ENCODE data around the gene HBS1L.

HBS1L gene

GRCh38 chr6:134962421-134962820, 92.2 kb downstream of the HBS1L start:
- Histone ChIP-seq H3K36me3 (ENCODE audit: control insufficient read depth in 5 of 5, insufficient read depth in 5 of 5, low read length in 5 of 5) (peaks cover 22 to 52% (median 46%) of the 10 kb centered on the region in 5 donors), H3K4me1 (ENCODE audit: control insufficient read depth in 5 of 5, insufficient read depth in 5 of 5, low read length in 5 of 5) (no peaks in the 10 kb centered on the region), H3K27ac (ENCODE audit: low read depth, low read length) (no peak overlapping the region), H3K4me3 (ENCODE audit: low read depth in 1 of 5, low read length in 5 of 5) (no peak overlapping the region), H3K9ac (ENCODE audit: low read length in 5 of 5) (no peak overlapping the region), H3K27me3 (ENCODE audit: control insufficient read depth in 5 of 5, insufficient read depth in 4 of 5, low read length in 5 of 5) (no peaks in the 10 kb centered on the region), H3K9me3 (ENCODE audit: control insufficient read depth in 5 of 5, low read length in 5 of 5) (peaks cover 0 to 7% (median 4%) of the 10 kb centered on the region in 5 donors)

- H3K4me3 ChIP-seq (ENCODE audit: low read depth in 1 of 5, low read length in 5 of 5) = no peak overlapping the region
- H3K4me1 ChIP-seq (ENCODE audit: control insufficient read depth in 5 of 5, insufficient read depth in 5 of 5, low read length in 5 of 5) = no peaks in the 10 kb centered on the region
- H3K27ac ChIP-seq (ENCODE audit: low read depth, low read length) = no peak overlapping the region
- no peak overlapping the region for H3K9ac ChIP-seq (ENCODE audit: low read length in 5 of 5)
- no peaks in the 10 kb centered on the region for H3K27me3 ChIP-seq (ENCODE audit: control insufficient read depth in 5 of 5, insufficient read depth in 4 of 5, low read length in 5 of 5)
- H3K9me3 ChIP-seq (ENCODE audit: control insufficient read depth in 5 of 5, low read length in 5 of 5) = peaks cover 0 to 7% (median 4%) of the 10 kb centered on the region in 5 donors
- peaks cover 22 to 52% (median 41%) of the 10 kb centered on the region in 5 donors for H3K36me3 ChIP-seq (ENCODE audit: control insufficient read depth in 5 of 5, insufficient read depth in 5 of 5, low read length in 5 of 5)
Measured at GRCh38 chr6:134961366-134961765, 93.3 kb downstream of the HBS1L start.

GRCh38 chr6:134959603-134960002, 95.0 kb downstream of the HBS1L start:
- Histone ChIP-seq H3K4me3 (ENCODE audit: low read depth in 1 of 5, low read length in 5 of 5) (no peak overlapping the region), H3K36me3 (ENCODE audit: control insufficient read depth in 5 of 5, insufficient read depth in 5 of 5, low read length in 5 of 5) (peaks cover 17 to 35% (median 27%) of the 10 kb centered on the region in 5 donors), H3K4me1 (ENCODE audit: control insufficient read depth in 5 of 5, insufficient read depth in 5 of 5, low read length in 5 of 5) (no peaks in the 10 kb centered on the region), H3K9ac (ENCODE audit: low read length in 5 of 5) (no peak overlapping the region), H3K27me3 (ENCODE audit: control insufficient read depth in 5 of 5, insufficient read depth in 4 of 5, low read length in 5 of 5) (no peaks in the 10 kb centered on the region), H3K27ac (ENCODE audit: low read depth, low read length) (no peak overlapping the region), H3K9me3 (ENCODE audit: control insufficient read depth in 5 of 5, low read length in 5 of 5) (peaks cover 0 to 7% (median 4%) of the 10 kb centered on the region in 5 donors)

- peaks cover 2 to 11% (median 4%) of the 10 kb centered on the region in 5 donors for H3K36me3 ChIP-seq (ENCODE audit: control insufficient read depth in 5 of 5, insufficient read depth in 5 of 5, low read length in 5 of 5)
- H3K9me3 ChIP-seq (ENCODE audit: control insufficient read depth in 5 of 5, low read length in 5 of 5) = peaks cover 0 to 7% (median 4%) of the 10 kb centered on the region in 5 donors
- H3K27me3 ChIP-seq (ENCODE audit: control insufficient read depth in 5 of 5, insufficient read depth in 4 of 5, low read length in 5 of 5) = no peaks in the 10 kb centered on the region
- no peak overlapping the region for H3K4me3 ChIP-seq (ENCODE audit: low read depth in 1 of 5, low read length in 5 of 5)
- no peak overlapping the region for H3K9ac ChIP-seq (ENCODE audit: low read length in 5 of 5)
- H3K27ac ChIP-seq (ENCODE audit: low read depth, low read length) = no peak overlapping the region
- H3K4me1 ChIP-seq (ENCODE audit: control insufficient read depth in 5 of 5, insufficient read depth in 5 of 5, low read length in 5 of 5) = no peaks in the 10 kb centered on the region
Measured at GRCh38 chr6:134956676-134957075, 97.9 kb downstream of the HBS1L start.

GRCh38 chr6:134956032-134956431, 98.6 kb downstream of the HBS1L start:
- peaks cover 0 to 6% (median 3%) of the 10 kb centered on the region in 5 donors for H3K36me3 ChIP-seq (ENCODE audit: control insufficient read depth in 5 of 5, insufficient read depth in 5 of 5, low read length in 5 of 5)
- H3K9ac ChIP-seq (ENCODE audit: low read length in 5 of 5) = no peak overlapping the region

GRCh38 chr6:134954272-134955000, 100.2 kb downstream of the HBS1L start:
- H3K9ac ChIP-seq (ENCODE audit: low read length in 5 of 5) = no peak overlapping the region
- H3K36me3 ChIP-seq (ENCODE audit: control insufficient read depth in 5 of 5, insufficient read depth in 5 of 5, low read length in 5 of 5) = peaks cover 0 to 6% (median 0%) of the 10 kb centered on the region in 5 donors
- H3K27ac ChIP-seq (ENCODE audit: low read depth, low read length) = no peak overlapping the region
- no peaks in the 10 kb centered on the region for H3K4me1 ChIP-seq (ENCODE audit: control insufficient read depth in 5 of 5, insufficient read depth in 5 of 5, low read length in 5 of 5)
- H3K4me3 ChIP-seq (ENCODE audit: low read depth in 1 of 5, low read length in 5 of 5) = no peak overlapping the region
- H3K27me3 ChIP-seq (ENCODE audit: control insufficient read depth in 5 of 5, insufficient read depth in 4 of 5, low read length in 5 of 5) = peaks cover 0 to 3% (median 0%) of the 10 kb centered on the region in 5 donors
- H3K9me3 ChIP-seq (ENCODE audit: control insufficient read depth in 5 of 5, low read length in 5 of 5) = peaks cover 0 to 4% (median 4%) of the 10 kb centered on the region in 5 donors

More at GRCh38 chr6:134956032-134956431, 98.6 kb downstream of the HBS1L start:
- Histone ChIP-seq H3K4me1 (ENCODE audit: control insufficient read depth in 5 of 5, insufficient read depth in 5 of 5, low read length in 5 of 5) (no peaks in the 10 kb centered on the region), H3K9me3 (ENCODE audit: control insufficient read depth in 5 of 5, low read length in 5 of 5) (peaks cover 0 to 7% (median 4%) of the 10 kb centered on the region in 5 donors), H3K4me3 (ENCODE audit: low read depth in 1 of 5, low read length in 5 of 5) (no peak overlapping the region), H3K27ac (ENCODE audit: low read depth, low read length) (no peak overlapping the region), H3K27me3 (ENCODE audit: control insufficient read depth in 5 of 5, insufficient read depth in 4 of 5, low read length in 5 of 5) (no peaks in the 10 kb centered on the region)

- Histone ChIP-seq H3K27ac (ENCODE audit: low read depth, low read length) (no peak overlapping the region), H3K36me3 (ENCODE audit: control insufficient read depth in 5 of 5, insufficient read depth in 5 of 5, low read length in 5 of 5) (no peaks in the 10 kb centered on the region), H3K4me1 (ENCODE audit: control insufficient read depth in 5 of 5, insufficient read depth in 5 of 5, low read length in 5 of 5) (no peaks in the 10 kb centered on the region)
Measured at GRCh38 chr6:134951494-134952263, 102.9 kb downstream of the HBS1L start.

GRCh38 chr6:134950482-134950881, 104.1 kb downstream of the HBS1L start:
- no peak overlapping the region for H3K27ac ChIP-seq (ENCODE audit: low read depth, low read length)
- H3K9ac ChIP-seq (ENCODE audit: low read length in 5 of 5) = no peak overlapping the region
- H3K27me3 ChIP-seq (ENCODE audit: control insufficient read depth in 5 of 5, insufficient read depth in 4 of 5, low read length in 5 of 5) = peaks cover 0 to 3% (median 0%) of the 10 kb centered on the region in 5 donors
- no peaks in the 10 kb centered on the region for H3K36me3 ChIP-seq (ENCODE audit: control insufficient read depth in 5 of 5, insufficient read depth in 5 of 5, low read length in 5 of 5)
- no peak overlapping the region for H3K4me3 ChIP-seq (ENCODE audit: low read depth in 1 of 5, low read length in 5 of 5)
- H3K9me3 ChIP-seq (ENCODE audit: control insufficient read depth in 5 of 5, low read length in 5 of 5) = no peaks in the 10 kb centered on the region
- no peaks in the 10 kb centered on the region for H3K4me1 ChIP-seq (ENCODE audit: control insufficient read depth in 5 of 5, insufficient read depth in 5 of 5, low read length in 5 of 5)

More at GRCh38 chr6:134951494-134952263, 102.9 kb downstream of the HBS1L start:
- no peaks in the 10 kb centered on the region for H3K9me3 ChIP-seq (ENCODE audit: control insufficient read depth in 5 of 5, low read length in 5 of 5)
- H3K27me3 ChIP-seq (ENCODE audit: control insufficient read depth in 5 of 5, insufficient read depth in 4 of 5, low read length in 5 of 5) = peaks cover 0 to 3% (median 0%) of the 10 kb centered on the region in 5 donors
- no peak overlapping the region for H3K4me3 ChIP-seq (ENCODE audit: low read depth in 1 of 5, low read length in 5 of 5)
- no peak overlapping the region for H3K9ac ChIP-seq (ENCODE audit: low read length in 5 of 5)

GRCh38 chr6:134949927-134950326, 104.7 kb downstream of the HBS1L start, which contains the start of gene ALDH8A1:
ALDH8A1 (minus strand) TSS chr6:134950101; CDS start chr6:134950053, 48 bp downstream.
- Histone ChIP-seq H3K9me3 (ENCODE audit: control insufficient read depth in 5 of 5, low read length in 5 of 5) (no peaks in the 10 kb centered on the region), H3K27ac (ENCODE audit: low read depth, low read length) (no peak within 1 kb of the TSS), H3K9ac (ENCODE audit: low read length in 5 of 5) (no peak within 1 kb of the TSS), H3K36me3 (ENCODE audit: control insufficient read depth in 5 of 5, insufficient read depth in 5 of 5, low read length in 5 of 5) (no peaks in the 10 kb centered on the region), H3K4me1 (ENCODE audit: control insufficient read depth in 5 of 5, insufficient read depth in 5 of 5, low read length in 5 of 5) (no peaks in the 10 kb centered on the region), H3K27me3 (ENCODE audit: control insufficient read depth in 5 of 5, insufficient read depth in 4 of 5, low read length in 5 of 5) (peaks cover 0 to 3% (median 0%) of the 10 kb centered on the region in 5 donors), H3K4me3 (ENCODE audit: low read depth in 1 of 5, low read length in 5 of 5) (no peak within 1 kb of the TSS)

- no peaks in the 10 kb centered on the region for H3K36me3 ChIP-seq (ENCODE audit: control insufficient read depth in 5 of 5, insufficient read depth in 5 of 5, low read length in 5 of 5)
- H3K4me3 ChIP-seq (ENCODE audit: low read depth in 1 of 5, low read length in 5 of 5) = no peak overlapping the region
- H3K9ac ChIP-seq (ENCODE audit: low read length in 5 of 5) = no peak overlapping the region
- H3K9me3 ChIP-seq (ENCODE audit: control insufficient read depth in 5 of 5, low read length in 5 of 5) = no peaks in the 10 kb centered on the region
- H3K4me1 ChIP-seq (ENCODE audit: control insufficient read depth in 5 of 5, insufficient read depth in 5 of 5, low read length in 5 of 5) = no peaks in the 10 kb centered on the region
- H3K27me3 ChIP-seq (ENCODE audit: control insufficient read depth in 5 of 5, insufficient read depth in 4 of 5, low read length in 5 of 5) = peaks cover 0 to 3% (median 0%) of the 10 kb centered on the region in 5 donors
- H3K27ac ChIP-seq (ENCODE audit: low read depth, low read length) = no peak overlapping the region
Measured at GRCh38 chr6:134948691-134949090, 105.9 kb downstream of the HBS1L start.

Measured in subcutaneous abdominal adipose tissue (tissue), 5 donors.